Endothelial cell of umbilical vein (primary cell): Measurements from ENCODE around the gene SYNE3. TPM values are rescaled to one million over a fixed set of nuclear protein-coding genes. Genes with fewer than 3 reads are reported as not detected.

Experiments
- BruUV-seq: library from RNA; stranded (reverse); fragments of 400-500 nt; replicated peaks from 2 replicates; lab custom pipeline; 2021; lab: Mats Ljungman, UMichigan
- CTCF ChIA-PET: fragments of 300-600, 350-600 bp; sonication (Branson Sonifier 250); formaldehyde crosslinking; loops from one replicate; lab custom pipeline; 2021; ENCODE audit warnings: antibody characterized with exemption, inconsistent platforms; lab: Charles Lee
- POLR2A ChIA-PET: fragments of 300-600, 350-600 bp; sonication (Branson Sonifier 250); formaldehyde crosslinking; loops from one replicate; lab custom pipeline; 2021; ENCODE audit warnings: antibody characterized with exemption, inconsistent platforms; lab: Charles Lee
- DNase-seq: peaks from one replicate; pipeline ENCODE4 v3.0.0-alpha.2; 2011; ENCODE audit warnings: low read depth, low spot score
- FAIRE-seq: peaks from 2 replicates; lab custom pipeline; 2011; peaks lifted over from hg19 to GRCh38; lab: Jason Lieb, UNC
- H2AFZ ChIP-seq: 2 replicates; pipeline ENCODE4 v1.6.0; 2012; ENCODE audit warnings: low read depth, low read length, control low read depth, inconsistent platforms
- H3K27ac ChIP-seq: 2 replicates; pipeline ENCODE4 v1.5.1; 2011; ENCODE audit warnings: low read depth, mild to moderate bottlenecking, control low read depth, low read length, moderate library complexity; ENCODE audit not compliant: insufficient read depth
- H3K27me3 ChIP-seq, 2 experiments: 2 replicates each; pipeline versions ENCODE4 v1.6.0 to v1.6.1; 2011; ENCODE audit warnings: low read length in 2 of 2, mixed read lengths in 1 of 2; ENCODE audit not compliant: control insufficient read depth in 2 of 2, insufficient read depth in 2 of 2
- H3K36me3 ChIP-seq, 2 experiments: 2 replicates in 1 of 2; 3 replicates in 1 of 2; pipeline ENCODE4 v1.5.1; 2011; ENCODE audit warnings: low read length in 2 of 2, mild to moderate bottlenecking in 1 of 2, moderate library complexity in 1 of 2; ENCODE audit not compliant: control insufficient read depth in 2 of 2, insufficient read depth in 2 of 2; ENCODE audit errors: extremely low read depth in 1 of 2
- H3K4me1 ChIP-seq: 3 replicates; pipeline ENCODE4 v1.5.1; 2011; ENCODE audit warnings: mild to moderate bottlenecking, low read length; ENCODE audit not compliant: control insufficient read depth, insufficient read depth; ENCODE audit errors: extremely low read depth
- H3K4me2 ChIP-seq: 2 replicates; pipeline ENCODE4 v1.6.1; 2011; ENCODE audit warnings: low read length, control low read depth, mixed read lengths; ENCODE audit not compliant: insufficient read depth
- H3K4me3 ChIP-seq, 3 experiments: fragments of 200-600 bp in 1 of 3; sonication (generic), shearing (Covaris generic) in 1 of 3; replicated peaks in 1 of 3; 2 replicates each; pipeline ENCODE4 v1.5.1; 2011 to 2016; ENCODE audit warnings: control low read depth in 3 of 3, low read length in 3 of 3, mild to moderate bottlenecking in 2 of 3, inconsistent platforms in 1 of 3, low read depth in 1 of 3, moderate library complexity in 1 of 3; ENCODE audit not compliant: insufficient read depth in 1 of 3
- H3K79me2 ChIP-seq: 2 replicates; pipeline ENCODE4 v1.6.0; 2012; ENCODE audit warnings: low read length, inconsistent platforms; ENCODE audit not compliant: control insufficient read depth, insufficient read depth
- H3K9ac ChIP-seq: replicated peaks from 2 replicates; pipeline ENCODE3; 2011; ENCODE audit warnings: low read length, control low read depth; ENCODE audit not compliant: insufficient read depth; ENCODE audit errors: extremely low read depth
- H3K9me1 ChIP-seq: replicated peaks from 3 replicates; pipeline ENCODE4 v1.6.0; 2011; ENCODE audit warnings: mild to moderate bottlenecking, low read length; ENCODE audit not compliant: control insufficient read depth, insufficient read depth; ENCODE audit errors: extremely low read depth
- H3K9me3 ChIP-seq: replicated peaks from 2 replicates; pipeline ENCODE4 v1.5.1; 2012; ENCODE audit warnings: low read length, inconsistent platforms; ENCODE audit not compliant: control insufficient read depth, insufficient read depth
- H4K20me1 ChIP-seq: replicated peaks from 2 replicates; pipeline ENCODE3; 2011; ENCODE audit warnings: mild to moderate bottlenecking, low read length; ENCODE audit not compliant: control insufficient read depth, insufficient read depth; ENCODE audit errors: extremely low read depth
- EZH2 ChIP-seq: IDR thresholded peaks from 2 replicates; pipeline ENCODE4 v1.6.1; 2012; ENCODE audit warnings: borderline replicate concordance, low read depth, mild to moderate bottlenecking, moderate library complexity, low read length, inconsistent platforms; ENCODE audit not compliant: severe bottlenecking
- FOS ChIP-seq: IDR thresholded peaks from 2 replicates; pipeline ENCODE4 v1.6.1; 2011; ENCODE audit warnings: mild to moderate bottlenecking, low read length, moderate library complexity, borderline replicate concordance; ENCODE audit not compliant: insufficient read depth
- GATA2 ChIP-seq: IDR thresholded peaks from 2 replicates; pipeline ENCODE4 v1.7.0; 2011; ENCODE audit warnings: low read depth, mild to moderate bottlenecking, moderate library complexity, mixed read lengths, low read length; ENCODE audit not compliant: insufficient read length, insufficient read depth
- JUN ChIP-seq: IDR thresholded peaks from 2 replicates; pipeline ENCODE4 v1.6.1; 2011; ENCODE audit warnings: borderline replicate concordance, low read depth; ENCODE audit not compliant: insufficient read length, insufficient read depth
- MYC ChIP-seq: IDR thresholded peaks from one replicate; pipeline ENCODE4 v1.6.1; 2011; ENCODE audit warnings: mild to moderate bottlenecking, low read depth, low read length
- dilution Hi-C: fragments of 300-500 bp; cut with MboI; formaldehyde crosslinking; loops from one replicate; pipeline ENCODE4 v1.15.0; 2019; ENCODE audit warnings: low sequenced_read_pairs; ENCODE audit not compliant: extremely low pct_ligation_motif_present
- intact Hi-C: fragments of 100-400 bp; cut with micrococcal nuclease; formaldehyde crosslinking; loops from one replicate; pipeline ENCODE4 v1.10.0; 2022
- polyA plus RNA-seq, 4 experiments: library from polyadenylated mRNA; depleted of rRNA in 3 of 4; stranded (reverse) in 3 of 4; unstranded in 1 of 4; fragments of >200 nt; gene quantifications; 2 replicates each; pipeline versions ENCODE4 v1.2.1 to v1.2.3, GENCODE V29; 2011 to 2012; ENCODE audit warnings: missing spikeins in 1 of 4
- total RNA-seq: library from RNA; stranded (reverse); gene quantifications from 2 replicates; pipeline ENCODE4 v1.2.3, GENCODE V29; 2021
- TF ChIP-seq, protein P1 (sequence below): IDR thresholded peaks from 2 replicates; pipeline ENCODE4 v1.6.1; 2011; ENCODE audit not compliant: insufficient read depth, insufficient read length
- TF ChIP-seq, protein P2 (sequence below), 2 donors: IDR thresholded peaks; 1 replicate in 1 of 2; 2 replicates in 1 of 2; pipeline ENCODE4 v1.5.1; 2011; ENCODE audit warnings: low read length in 2 of 2, mild to moderate bottlenecking in 2 of 2, moderate library complexity in 2 of 2, control low read depth in 1 of 2, inconsistent platforms in 1 of 2, low read depth in 1 of 2; ENCODE audit not compliant: insufficient read depth in 1 of 2; ENCODE audit errors: extremely low read depth in 1 of 2

The SYNE3 gene
- total and polyA plus RNA-seq, 2 donors (not counting 3 experiments of a cell fraction or from before 2014, with no cell fraction given) = 3.0 to 18.8 TPM

DNA sequence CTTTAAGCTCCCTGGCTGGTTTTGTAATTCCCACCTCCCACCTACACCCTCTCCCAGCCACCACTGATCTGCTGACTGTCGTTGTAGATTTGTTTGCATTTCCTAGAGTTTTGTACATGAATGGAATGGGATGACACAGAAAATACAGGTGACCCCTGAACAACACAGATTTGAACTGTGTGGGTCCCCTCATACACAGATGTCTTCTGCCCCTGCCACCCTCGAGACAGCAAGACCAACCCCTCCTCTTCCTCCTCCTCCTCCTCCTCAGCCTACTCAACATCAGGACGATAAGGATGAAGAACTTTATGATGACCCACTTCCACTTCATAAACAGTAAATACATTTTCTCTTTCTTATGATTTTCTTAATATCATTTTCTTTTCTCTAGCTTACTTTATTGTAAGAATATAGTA, 28.8 kb downstream of the SYNE3 start:
- BruUV-seq = no TSS peak
- POLR2A ChIA-PET = no interaction called here
- dilution Hi-C loops = no loop called here

More for the DNA sequence above, 28.8 kb downstream of the SYNE3 start:
- no peak overlapping the region for H3K4me2 ChIP-seq
- DNase-seq (no peak), FAIRE-seq (no peak)
- H3K4me3 ChIP-seq = no peak overlapping the region
- H3K79me2 ChIP-seq = no peaks in the 10 kb centered on the region
- CTCF ChIA-PET = interaction anchor here (1.0 kb wide), 1 partner anchor 40 kb away, joined by 4 read pairs; no protein-coding TSS in a partner anchor
- intact Hi-C loops = no loop called here
- H3K27ac ChIP-seq = no peak overlapping the region
- no peaks in the 10 kb centered on the region for H4K20me1 ChIP-seq
- no peak overlapping the region for H3K9ac ChIP-seq
- H3K9me1 ChIP-seq = no peaks in the 10 kb centered on the region
- H2AFZ ChIP-seq = no peak overlapping the region
- H3K36me3 ChIP-seq = no peaks in the 10 kb centered on the region
- H3K4me1 ChIP-seq = peaks cover 12% of the 10 kb centered on the region
- no peaks in the 10 kb centered on the region for H3K9me3 ChIP-seq
- TF ChIP-seq JUN (no peak), GATA2 (no peak), FOS (no peak), MYC (no peak), EZH2 (no peak)
- TF ChIP-seq, protein P1, sequence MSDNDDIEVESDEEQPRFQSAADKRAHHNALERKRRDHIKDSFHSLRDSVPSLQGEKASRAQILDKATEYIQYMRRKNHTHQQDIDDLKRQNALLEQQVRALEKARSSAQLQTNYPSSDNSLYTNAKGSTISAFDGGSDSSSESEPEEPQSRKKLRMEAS = no peak
- TF ChIP-seq, protein P2, sequence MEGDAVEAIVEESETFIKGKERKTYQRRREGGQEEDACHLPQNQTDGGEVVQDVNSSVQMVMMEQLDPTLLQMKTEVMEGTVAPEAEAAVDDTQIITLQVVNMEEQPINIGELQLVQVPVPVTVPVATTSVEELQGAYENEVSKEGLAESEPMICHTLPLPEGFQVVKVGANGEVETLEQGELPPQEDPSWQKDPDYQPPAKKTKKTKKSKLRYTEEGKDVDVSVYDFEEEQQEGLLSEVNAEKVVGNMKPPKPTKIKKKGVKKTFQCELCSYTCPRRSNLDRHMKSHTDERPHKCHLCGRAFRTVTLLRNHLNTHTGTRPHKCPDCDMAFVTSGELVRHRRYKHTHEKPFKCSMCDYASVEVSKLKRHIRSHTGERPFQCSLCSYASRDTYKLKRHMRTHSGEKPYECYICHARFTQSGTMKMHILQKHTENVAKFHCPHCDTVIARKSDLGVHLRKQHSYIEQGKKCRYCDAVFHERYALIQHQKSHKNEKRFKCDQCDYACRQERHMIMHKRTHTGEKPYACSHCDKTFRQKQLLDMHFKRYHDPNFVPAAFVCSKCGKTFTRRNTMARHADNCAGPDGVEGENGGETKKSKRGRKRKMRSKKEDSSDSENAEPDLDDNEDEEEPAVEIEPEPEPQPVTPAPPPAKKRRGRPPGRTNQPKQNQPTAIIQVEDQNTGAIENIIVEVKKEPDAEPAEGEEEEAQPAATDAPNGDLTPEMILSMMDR (IDR thresholded peaks at IDR 0.05; ENCODE audit: extremely low read depth in 1 of 2, insufficient read depth in 1 of 2, low read depth in 1 of 2, low read length in 2 of 2) = no peak
- no peaks in the 10 kb centered on the region for H3K27me3 ChIP-seq
